Islet precursor cell (in vitro differentiated cells): Measurements from ENCODE around the gene SFMBT2.
A peak's percentile ranks its signal among the peaks of the same experiment; 100 is the strongest.

Experiments used
- DNase-seq: peaks from one replicate; pipeline ENCODE4 v3.0.0-alpha.2; 2018

SFMBT2 gene

DNA sequence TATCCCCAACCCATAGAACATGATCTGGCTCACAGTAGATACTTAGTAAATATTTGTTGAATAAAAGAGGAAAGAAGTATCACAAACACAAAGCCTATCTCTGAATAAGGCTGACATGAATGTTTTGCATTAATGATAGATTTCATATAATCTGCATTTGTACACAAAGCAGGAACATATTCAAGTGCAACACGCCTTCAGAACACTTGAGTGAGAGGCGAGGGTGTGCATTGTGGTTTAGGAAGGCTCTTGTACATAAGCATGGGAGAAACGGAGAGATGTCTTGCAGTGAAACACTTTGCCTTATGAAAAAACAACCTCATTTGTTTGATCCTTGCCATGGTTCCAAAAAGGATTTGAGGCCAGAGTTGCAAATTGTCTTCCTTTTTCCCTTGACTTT, 14.1 kb upstream of the SFMBT2 start:
- DNase-seq: no peak

DNA sequence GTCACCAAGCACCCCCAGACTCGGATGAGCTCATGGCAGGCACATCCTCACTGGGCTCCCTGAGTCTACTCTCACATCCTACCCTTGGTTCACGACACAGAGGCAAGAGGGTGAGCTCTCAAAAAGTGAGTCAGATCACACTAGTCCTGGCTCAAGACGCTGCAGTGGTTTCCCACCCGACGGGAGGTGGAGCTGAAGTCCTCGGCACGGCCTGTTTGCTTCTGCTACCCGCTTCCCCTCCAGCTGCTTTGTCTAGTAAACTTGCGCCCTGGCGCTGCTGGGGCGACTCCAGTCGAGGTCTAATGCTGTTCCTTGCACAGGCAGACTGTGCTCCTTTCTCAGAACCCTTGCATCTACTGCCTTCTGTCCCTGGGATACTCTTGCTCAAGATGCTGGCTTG, 13.5 kb upstream of the SFMBT2 start:
- no peak for DNase-seq

DNA sequence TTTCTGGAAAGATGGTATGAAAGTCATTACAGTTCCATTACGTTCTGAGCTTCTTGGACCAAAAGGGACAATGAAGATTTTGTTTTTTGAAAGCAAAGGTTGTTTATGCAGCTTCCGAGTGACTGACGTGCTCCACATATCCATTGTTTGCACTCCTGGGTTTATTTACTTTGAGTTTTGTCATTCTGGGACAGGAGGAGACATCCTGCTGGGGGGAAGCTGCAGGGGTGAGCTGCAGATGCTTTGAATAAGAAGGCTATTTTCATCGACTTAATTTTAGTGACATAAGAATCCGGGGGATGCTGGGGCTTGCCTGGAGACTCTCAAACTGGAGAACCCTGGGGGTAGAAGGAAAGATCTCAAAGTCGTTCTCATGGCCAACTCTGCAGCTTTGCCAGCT, 12.7 kb upstream of the SFMBT2 start:
- DNase-seq: no peak

DNA sequence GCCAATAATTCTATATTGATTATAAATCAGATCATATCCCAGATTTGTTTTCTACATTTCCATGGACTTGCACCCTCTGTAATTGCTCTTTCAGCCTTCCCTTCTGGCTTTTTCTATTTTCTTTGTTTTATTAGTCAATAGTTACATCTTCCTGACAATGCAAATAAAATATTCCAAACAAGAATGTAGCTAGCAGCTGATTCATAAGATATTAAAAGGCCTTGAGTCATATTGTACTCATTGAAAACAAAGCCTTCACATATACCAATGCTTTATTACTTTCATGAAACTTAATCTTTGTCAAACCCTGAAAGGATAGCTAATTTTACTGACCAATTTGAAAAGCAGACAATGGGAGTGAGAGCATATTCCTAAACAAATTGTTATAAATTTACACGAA, 10.7 kb upstream of the SFMBT2 start:
- no peak for DNase-seq

DNA sequence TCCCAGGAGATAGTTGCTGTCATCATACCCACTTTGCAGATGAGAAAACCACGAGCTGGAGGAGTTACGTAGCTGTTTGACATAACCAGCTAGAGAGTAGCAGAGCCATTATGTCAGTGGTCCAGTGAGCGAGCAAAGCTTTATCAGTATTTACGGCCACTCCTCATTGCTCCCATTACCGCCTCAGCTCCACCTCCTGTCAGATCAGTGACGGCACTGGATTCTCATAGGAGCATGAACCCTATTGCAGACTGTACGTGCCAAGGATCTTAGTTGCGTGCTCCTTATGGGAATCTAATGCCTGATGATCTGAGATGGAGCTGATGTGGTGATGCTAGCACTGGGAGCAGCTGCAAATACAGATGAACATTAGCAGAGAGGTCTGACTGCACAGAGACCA, 9.2 kb upstream of the SFMBT2 start:
- no peak for DNase-seq

DNA sequence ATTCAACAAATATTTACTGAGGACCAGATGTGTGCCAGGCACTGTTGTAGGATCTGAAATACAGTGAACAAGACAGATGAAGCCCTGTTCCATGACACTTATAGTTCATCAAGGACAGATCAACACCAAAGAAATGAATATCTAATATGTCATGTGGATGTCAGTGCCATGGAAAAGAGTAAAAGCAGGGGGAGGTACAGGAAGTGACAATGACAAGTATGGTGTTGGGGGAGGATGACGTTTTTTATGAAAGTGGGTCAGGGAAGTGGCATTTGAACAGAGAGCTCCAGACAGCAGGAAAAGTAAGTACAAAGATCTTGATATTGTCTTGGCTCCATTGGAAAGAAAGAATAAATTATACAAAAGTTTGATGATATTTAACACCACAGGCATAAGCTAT, 7.0 kb upstream of the SFMBT2 start:
- DNase-seq: no peak

DNA sequence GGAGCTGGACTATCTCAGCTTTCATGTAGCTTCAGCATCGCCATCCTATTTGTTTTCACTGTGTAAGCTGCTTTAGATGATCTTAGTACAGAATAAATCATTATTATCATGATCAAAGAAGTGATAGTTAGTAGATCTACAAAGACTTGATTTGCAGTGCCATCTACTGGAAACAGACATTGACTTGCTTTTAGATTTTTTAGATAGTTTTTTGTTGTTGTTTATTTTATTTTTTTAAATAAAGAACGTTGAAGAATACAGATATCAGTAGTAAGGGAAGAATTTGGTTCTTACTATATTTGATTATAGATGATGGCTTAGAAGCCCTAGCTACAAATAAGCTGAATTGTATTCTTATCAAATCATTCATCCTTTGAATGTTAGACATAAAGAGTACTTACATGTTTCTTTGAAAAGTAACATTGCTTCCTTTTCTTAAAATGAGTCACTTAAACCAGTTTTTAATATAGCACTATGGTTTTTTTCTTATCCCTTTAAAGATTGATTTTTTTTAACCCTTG, 6.3 kb upstream of the SFMBT2 start:
- no peak for DNase-seq

DNA sequence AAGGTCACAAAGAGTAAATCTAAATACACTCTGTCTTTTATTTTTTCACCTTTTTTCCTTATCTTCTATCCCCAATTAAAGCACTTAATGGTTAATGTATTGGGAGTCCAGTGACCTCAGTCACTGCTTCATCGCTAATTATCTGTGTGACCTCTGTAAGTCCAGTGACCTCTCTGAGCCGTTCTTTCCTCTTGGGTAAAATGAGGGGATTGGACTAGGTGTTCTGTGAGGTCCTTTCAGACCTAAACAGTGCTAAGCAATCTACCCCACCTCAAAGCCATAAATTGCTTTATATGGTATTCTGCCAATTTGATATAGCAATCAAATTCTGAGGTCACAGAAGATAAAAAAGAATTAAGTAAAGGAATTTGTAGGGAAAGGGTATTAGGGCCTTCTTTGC, 3.9 kb upstream of the SFMBT2 start:
- DNase-seq: no peak

DNA sequence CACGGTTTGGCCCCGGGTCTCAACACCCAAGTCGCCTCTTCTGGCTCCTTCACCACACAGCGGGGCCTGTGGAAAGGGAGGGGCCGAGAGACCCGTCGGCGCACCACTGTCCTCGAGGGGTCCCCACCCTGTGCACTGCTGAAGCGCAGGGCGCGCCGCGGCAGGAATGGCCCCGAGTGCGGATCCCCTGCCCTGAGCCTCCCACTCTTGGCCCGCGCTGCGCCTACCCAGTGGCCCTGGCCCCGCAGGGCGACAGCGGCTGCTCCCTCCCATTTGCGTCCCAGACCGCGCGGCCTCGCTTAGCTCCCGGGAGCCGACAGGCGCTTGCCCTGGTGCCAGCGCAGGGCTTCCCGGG, 2.1 kb upstream of the SFMBT2 start:
- peak; percentile 72 for DNase-seq

DNA sequence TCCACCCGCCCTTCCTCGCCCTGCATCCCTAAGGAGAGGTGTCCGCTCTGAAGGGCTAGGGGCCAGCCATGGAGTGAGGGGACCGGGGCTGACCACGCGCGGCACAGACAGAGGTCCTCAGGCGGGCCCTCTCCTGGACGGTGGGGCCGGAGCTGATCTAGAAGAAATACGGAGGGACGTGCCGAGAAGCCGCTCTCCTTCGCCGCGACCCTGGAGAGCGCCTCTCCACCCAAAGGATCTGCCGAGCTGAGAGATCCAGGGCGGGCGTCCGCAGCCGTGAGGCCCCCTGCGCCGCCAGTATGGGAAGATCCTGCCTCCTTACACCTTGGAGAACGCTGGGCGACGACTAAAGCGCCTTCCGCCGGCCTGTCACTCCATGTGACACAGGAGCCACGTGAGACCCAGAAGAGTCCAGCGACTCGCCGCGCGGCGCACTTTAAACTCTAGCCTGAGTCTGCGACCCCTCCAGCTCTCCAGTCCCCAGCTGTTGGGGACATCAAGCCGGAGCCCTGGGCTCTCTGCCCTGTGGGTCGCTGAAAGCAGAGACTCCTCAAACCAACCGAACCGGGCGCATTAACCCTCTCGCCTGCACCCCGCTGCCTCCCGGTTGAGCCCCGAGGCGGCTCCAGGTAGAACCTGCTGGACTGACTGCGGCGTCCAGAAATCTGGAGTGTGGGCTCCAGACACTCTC, 1.5 kb upstream of the SFMBT2 start:
- peak; percentile 75 for DNase-seq

DNA sequence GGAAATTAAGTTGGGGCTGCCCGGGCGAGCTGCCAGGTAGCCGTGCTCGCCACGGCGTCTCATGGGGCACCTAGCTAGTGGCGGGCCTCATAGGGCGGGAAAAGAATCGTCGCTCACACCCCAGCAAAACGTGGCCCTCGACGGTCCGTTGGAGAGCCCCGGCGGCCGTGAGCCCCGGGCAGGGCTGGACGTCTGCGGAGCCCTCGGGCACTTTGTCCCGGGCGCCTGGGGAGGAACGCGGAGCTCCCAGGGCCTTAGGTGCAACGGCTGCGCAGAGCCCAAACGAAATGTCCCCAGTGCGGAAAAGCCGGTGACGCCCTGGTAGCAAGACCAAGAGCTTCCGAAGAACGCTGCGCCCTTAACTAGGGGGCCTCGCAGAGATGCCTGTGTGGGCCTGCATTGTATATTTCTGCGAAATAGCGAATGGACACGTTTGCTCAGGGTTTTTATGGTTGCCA, 866 bp upstream of the SFMBT2 start:
- DNase-seq: no peak

DNA sequence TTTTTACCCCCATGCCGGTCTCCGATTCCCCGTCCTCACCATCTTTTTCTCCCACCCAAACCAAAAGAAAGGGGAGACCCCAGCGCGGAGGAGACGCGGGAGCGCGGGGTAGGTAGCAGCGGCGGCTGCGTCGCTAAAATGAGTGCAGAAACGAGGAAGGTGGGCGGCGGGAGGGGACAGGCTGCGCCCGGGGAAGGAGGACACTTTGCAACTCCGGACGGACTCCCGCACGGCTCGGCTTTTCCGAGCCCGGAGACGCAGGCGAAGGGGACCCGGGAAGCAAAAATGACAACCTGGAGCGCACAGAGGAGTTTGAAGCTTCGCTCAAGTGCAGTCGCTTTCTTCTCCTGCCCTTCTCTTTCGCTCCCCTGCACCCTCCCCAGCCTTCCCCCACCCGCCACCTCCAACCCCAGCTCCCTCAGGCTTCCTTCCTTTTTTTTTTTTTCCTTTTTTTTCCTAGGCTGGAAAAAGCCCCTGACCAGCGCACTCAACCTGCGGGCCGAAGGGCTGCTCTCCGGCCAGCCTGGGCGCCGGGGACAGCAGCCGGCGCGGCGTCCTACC, 453 bp downstream of the SFMBT2 start:
- peak; percentile 67 for DNase-seq

DNA sequence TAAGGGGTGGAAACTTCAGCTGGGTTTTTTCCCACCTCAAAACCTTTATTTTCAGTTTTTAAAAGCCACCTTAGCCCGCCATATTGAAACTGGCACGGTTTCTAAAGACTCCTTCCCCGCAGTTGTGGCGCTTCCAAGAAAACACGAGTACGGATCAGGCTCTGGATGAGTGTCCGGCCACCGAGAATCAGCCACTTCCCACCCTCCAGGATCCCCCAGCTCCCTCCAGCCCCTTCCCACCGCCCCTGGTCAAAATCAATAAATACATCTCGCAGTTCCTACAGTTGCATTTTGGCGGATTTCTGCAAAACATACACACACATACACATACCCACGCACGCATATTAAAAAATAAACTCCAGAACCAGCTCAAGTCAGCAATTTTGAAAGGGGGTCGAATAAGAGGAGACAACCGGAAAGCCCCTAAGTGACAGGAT, 1.1 kb downstream of the SFMBT2 start:
- no peak for DNase-seq

DNA sequence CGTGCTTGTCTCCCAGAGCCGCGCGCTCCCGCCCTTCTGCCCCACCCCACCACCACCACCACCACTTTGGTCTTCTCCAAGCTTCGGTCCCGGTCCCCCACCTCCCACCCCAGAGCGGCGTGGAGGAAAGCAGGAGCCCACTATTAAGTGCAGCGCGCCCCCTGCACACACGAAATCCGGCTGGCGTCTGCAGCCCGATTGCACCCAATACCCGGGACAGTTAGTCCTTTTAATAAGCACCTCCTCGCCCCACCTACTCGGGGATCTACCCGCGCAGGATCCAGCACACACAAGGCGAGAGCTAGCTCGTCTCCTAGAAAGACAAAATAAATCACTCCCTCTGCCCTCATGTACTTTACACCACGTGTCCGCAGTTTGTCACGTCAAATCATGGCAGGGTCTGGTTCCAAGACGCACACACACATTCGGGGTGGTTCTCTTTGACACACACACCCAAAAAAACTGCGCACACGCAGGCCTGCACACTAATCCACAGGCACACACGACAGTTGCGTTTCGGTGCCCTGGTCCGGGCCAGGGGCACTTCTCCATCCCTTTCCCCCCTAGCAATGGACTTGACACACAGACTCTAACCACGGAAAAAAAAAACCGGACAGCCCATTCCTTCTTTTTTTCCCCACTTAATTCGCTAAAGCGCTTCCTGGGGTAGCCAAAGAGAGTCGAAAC, 1.6 kb downstream of the SFMBT2 start:
- peak; percentile 59 for DNase-seq

DNA sequence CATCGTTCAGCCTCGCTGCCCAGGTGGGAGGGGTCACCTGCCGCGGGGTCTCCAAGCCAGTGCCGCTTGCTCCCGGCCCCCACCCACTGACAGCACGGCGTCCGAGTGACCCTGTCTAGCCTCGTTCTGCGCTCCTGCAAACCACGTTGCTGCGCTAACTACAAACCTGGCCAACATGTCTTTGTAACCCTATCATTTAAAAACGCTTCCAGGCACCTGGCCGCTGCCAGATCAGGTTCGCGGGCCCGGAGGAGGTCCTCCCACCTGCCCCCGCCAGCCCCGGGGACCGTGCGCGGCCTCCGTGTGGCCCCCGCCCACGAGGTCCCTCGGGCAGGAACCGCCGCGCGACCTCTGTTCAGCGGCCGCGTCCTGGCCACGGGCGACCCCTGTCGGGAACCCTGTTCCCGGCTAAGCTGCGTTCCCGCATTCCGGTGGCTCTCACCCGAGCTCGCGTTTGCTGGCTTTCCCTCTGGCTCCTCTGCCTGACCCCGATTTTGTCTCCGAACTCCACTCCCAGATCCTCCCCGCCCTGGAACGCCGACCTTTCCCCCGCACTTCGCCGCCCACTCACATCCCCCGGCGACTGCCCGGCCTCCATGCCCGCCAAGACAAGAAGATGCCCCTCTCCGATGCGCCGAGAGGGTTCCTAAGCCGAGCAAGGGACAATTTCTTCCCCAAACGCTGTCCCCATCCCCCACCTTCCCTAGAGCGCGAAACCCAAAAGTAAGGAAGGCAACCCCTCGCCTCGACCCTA, 2.4 kb downstream of the SFMBT2 start:
- DNase-seq: peak; percentile 84

DNA sequence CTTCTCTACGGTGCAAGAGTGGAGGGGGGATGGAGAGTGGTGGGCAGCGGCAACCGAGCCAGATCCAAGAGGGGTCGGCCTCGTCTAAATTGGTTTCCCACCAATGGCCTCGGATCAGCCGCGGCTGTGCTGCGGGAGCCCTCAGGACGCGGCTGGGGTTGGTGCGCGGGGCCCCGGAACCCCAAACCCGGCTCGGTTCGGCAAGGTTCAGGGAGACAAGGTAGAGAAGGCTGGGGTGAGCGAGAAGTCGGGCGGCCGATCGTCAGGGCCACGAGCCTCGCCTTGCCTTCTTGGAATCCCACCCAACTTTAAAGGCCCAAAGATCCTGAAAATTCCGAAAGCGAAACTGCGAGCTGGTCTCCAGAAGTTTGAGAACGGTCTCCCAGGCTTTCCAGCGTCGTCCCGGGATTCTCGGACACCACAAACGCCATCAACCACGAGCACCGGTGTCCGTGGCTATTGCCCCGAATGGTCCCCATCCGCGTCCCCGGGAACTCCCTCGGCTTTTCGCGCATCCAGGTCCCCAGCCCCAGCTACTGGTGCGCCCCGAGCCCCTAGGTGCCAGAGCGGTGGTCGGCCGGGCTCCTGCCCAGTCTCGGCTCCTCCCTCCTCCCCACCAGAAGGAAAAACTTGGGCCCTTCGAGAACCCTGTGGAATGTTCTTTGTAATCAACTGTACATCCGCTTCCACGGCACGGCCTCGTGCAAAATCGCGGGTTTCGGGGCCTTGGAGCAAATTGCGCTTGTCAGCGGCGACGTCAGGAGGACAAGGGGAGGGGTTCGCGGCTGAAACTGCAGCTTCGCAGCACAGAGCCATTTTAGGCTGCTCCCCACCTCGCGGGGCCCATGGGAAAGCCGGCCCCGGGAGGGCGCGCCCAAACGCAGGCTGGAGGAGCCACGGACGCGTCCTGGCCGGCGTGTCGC, 3.2 kb downstream of the SFMBT2 start:
- DNase-seq: peak; percentile 68

DNA sequence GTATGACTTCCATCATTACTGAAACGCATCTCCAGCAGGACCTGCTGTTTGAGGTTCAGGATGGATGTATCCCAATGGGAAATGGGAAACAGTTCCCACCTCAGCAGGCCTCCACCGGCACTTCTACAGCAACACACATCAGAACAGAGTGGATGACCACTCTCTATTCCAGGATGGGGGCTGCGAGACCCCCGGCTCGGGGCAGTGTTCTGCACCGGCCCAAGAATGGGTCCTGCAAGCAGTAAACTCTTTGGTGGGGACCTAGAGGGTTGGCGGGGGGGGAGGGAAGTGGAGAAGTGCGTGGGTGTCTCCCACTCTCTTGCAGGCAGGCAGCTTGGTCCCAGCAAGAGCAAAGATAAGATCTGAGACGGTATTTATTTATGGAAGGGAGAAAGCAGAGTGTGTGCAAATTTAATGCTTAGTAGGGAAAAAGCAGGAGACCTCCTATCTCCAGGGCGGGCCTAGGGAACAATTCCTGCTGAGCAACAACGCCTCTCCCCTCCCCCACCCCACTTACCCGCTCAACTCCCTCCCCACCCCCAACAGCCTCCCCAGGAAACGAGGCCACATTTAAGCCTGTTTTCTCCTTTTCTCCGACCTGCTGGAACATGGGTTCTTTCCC, 4.0 kb downstream of the SFMBT2 start:
- no peak for DNase-seq

DNA sequence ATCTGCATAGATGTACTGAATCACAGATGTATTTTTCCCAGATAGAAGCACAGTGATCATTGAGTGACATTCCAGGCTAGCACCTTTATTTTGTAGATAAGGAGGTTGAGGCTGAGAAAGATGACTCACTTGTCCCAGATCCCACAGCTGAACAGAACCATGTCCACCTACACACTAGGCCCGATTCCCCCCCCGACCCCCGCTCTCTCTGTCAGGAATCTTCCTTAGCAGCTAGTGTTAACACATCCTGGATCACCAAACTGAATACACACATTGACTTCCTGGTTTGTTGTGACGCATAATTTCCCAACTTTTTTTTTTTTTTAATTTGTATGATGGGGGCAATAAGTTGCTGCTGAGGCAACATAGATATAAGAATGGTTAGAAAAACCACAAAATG, 5.2 kb downstream of the SFMBT2 start:
- DNase-seq: no peak

DNA sequence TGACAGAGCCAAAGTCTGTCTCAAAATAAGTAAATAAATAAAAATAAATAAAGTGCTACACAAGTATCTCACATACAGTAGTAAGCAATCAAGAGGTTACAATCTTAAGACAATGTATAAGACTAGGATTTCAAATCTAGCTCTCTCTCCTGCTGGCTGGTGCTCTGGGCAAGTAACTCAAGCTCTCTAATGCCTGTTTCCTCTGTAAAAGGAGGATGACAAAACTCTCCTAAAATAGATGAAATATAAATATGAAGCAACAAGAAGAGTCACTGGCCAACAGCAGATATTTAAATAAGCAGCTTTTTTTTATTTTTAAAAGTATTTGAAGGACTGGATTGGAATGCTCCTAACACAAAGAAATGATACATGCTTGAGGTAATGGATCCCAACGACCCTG, 7.2 kb downstream of the SFMBT2 start:
- no peak for DNase-seq

DNA sequence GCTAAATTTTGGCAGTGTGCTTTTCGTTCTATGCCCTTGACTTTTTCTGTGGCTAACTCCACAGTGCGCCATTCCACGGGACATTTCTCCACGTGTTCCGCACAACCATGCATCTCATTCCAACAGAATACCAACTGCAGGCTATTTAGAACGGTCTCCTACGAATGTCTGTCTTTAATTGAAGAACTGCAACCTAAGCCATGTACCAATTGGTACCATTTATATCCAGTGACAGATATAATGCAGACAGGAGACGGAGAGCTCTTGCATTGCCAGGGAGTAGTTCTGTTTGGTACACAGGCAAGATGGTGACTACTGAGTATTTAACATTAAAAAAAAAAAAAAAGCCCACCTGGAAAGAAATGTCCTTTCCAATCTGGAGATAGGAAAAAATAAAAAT, 9.1 kb downstream of the SFMBT2 start:
- DNase-seq: no peak

DNA sequence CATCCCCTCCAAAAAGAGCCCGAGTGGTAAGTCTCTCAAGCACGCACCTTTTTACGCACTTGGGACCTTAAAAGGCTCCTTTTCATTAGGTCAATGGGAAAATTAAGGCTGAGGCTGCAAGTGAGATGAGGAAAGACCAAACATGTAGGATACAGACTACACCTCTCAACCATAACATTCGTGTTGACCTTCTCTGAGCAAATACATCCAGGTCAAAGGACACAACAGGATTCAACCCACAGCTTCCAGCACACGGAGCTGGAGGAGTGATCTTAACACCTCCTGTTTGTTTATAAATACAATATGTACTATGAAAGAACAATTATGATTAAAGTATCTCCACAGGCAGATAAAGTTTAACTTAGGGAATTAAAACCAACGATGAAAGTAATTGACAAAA, 9.7 kb downstream of the SFMBT2 start:
- no peak for DNase-seq
